Smooth muscle cell (in vitro differentiated cells): Measurements from ENCODE around the gene GRID1. TPM values are rescaled to one million over a fixed set of nuclear protein-coding genes. Genes with fewer than 3 reads are reported as not detected.

Experiments
- DNase-seq: peaks from one replicate; lab custom pipeline; 2025; ENCODE audit not compliant: unreplicated experiment; lab: John Stamatoyannopoulos, UW
- H2AFZ ChIP-seq: fragments of 200-600 bp; sonication (generic); 2 replicates; pipeline ENCODE4 v1.6.0; 2016; ENCODE audit warnings: antibody characterized with exemption, low read depth, mild to moderate bottlenecking
- H3F3A ChIP-seq: fragments of 200-600 bp; sonication (generic); 2 replicates; pipeline ENCODE4 v1.6.0; 2017; ENCODE audit warnings: antibody characterized with exemption, low read depth
- H3K27ac ChIP-seq: fragments of 200-600 bp; sonication (generic); 2 replicates; pipeline ENCODE4 v1.5.1; 2016; ENCODE audit warnings: low read depth, mild to moderate bottlenecking
- H3K27me3 ChIP-seq: fragments of 200-600 bp; sonication (generic); 2 replicates; pipeline ENCODE4 v1.6.1; 2016; ENCODE audit warnings: low read depth, mild to moderate bottlenecking
- H3K36me3 ChIP-seq: fragments of 200-600 bp; sonication (generic); 2 replicates; pipeline ENCODE4 v1.5.1; 2016; ENCODE audit warnings: low read depth
- H3K4me1 ChIP-seq: fragments of 200-600 bp; sonication (generic); 2 replicates; pipeline ENCODE4 v1.5.1; 2016; ENCODE audit warnings: low read depth
- H3K4me2 ChIP-seq: fragments of 200-600 bp; sonication (generic); 2 replicates; pipeline ENCODE4 v1.6.0; 2016; ENCODE audit warnings: mild to moderate bottlenecking
- H3K4me3 ChIP-seq: fragments of 200-600 bp; sonication (generic); 2 replicates; pipeline ENCODE4 v1.5.1; 2016; ENCODE audit warnings: mild to moderate bottlenecking
- H3K79me2 ChIP-seq: fragments of 200-600 bp; sonication (generic); 2 replicates; pipeline ENCODE4 v1.6.0; 2016; ENCODE audit warnings: low read depth, mild to moderate bottlenecking
- H3K9ac ChIP-seq: fragments of 200-600 bp; sonication (generic); 2 replicates; pipeline ENCODE4 v1.6.0; 2016; ENCODE audit warnings: low read depth
- H3K9me3 ChIP-seq: fragments of 200-600 bp; sonication (generic); replicated peaks from 2 replicates; pipeline ENCODE4 v1.5.1; 2016; ENCODE audit warnings: low read depth
- H4K20me1 ChIP-seq: fragments of 200-600 bp; sonication (generic); 2 replicates; pipeline ENCODE4 v1.6.0; 2016; ENCODE audit warnings: low read depth
- CTCF ChIP-seq: fragments of 200-600 bp; sonication (generic); IDR thresholded peaks from 2 replicates; pipeline ENCODE4 v1.5.1; 2017; ENCODE audit warnings: borderline replicate concordance, mild to moderate bottlenecking, antibody characterized with exemption; ENCODE audit not compliant: insufficient read depth, poor library complexity, severe bottlenecking
- WGBS: methylation state at CpG from one replicate; pipeline ENCODE4 v1.1.7; 2016; ENCODE audit warnings: low lambda C conversion rate; 5-methylcytosine and 5-hydroxymethylcytosine counted together
- polyA plus RNA-seq: library from polyadenylated mRNA; unstranded; fragments of >200 nt; fragmentation: Nextera tagmentation; extraction: Ambion mirVana; gene quantifications from 2 replicates; pipeline ENCODE4 v1.2.1, GENCODE V29; 2016
- total RNA-seq: library from RNA; depleted of rRNA; stranded (reverse); fragments of >200 nt; gene quantifications from 2 replicates; pipeline ENCODE4 v1.2.3, GENCODE V29; 2014

The GRID1 gene
- total and polyA plus RNA-seq, 2 experiments from 2014 or later = 4.4 to 7.4 TPM

GRCh38 chr10:86048571-86048970 is 318.0 kb downstream of the GRID1 start:
- Histone ChIP-seq H3K27ac (no peak overlapping the region), H2AFZ (no peak overlapping the region), H4K20me1 (no peaks in the 10 kb centered on the region), H3K4me2 (no peak overlapping the region), H3K36me3 (no peaks in the 10 kb centered on the region), H3K27me3 (no peaks in the 10 kb centered on the region), H3F3A (no peaks in the 10 kb centered on the region), H3K9me3 (no peaks in the 10 kb centered on the region), H3K4me1 (no peaks in the 10 kb centered on the region), H3K9ac (no peak overlapping the region), H3K79me2 (no peaks in the 10 kb centered on the region), H3K4me3 (no peak overlapping the region)
- DNase-seq = no peak
- TF ChIP-seq CTCF = no peak

- Histone ChIP-seq H3K9ac (no peak overlapping the region), H3K27me3 (no peaks in the 10 kb centered on the region), H3K4me2 (no peak overlapping the region), H3K27ac (no peak overlapping the region), H3F3A (no peaks in the 10 kb centered on the region), H3K9me3 (no peaks in the 10 kb centered on the region), H3K4me1 (no peaks in the 10 kb centered on the region), H3K4me3 (no peak overlapping the region), H4K20me1 (no peaks in the 10 kb centered on the region), H3K79me2 (no peaks in the 10 kb centered on the region), H3K36me3 (no peaks in the 10 kb centered on the region), H2AFZ (no peak overlapping the region)
- DNase-seq = no peak
- no peak for TF ChIP-seq CTCF
- 69% methylated on average over 7 of the region's 7 CpGs for WGBS
Observed at GRCh38 chr10:86047588-86047987, 319.0 kb downstream of the GRID1 start.

- no peaks in the 10 kb centered on the region for H3F3A ChIP-seq
- H4K20me1 ChIP-seq = no peaks in the 10 kb centered on the region
- no peak overlapping the region for H3K4me3 ChIP-seq
- no peaks in the 10 kb centered on the region for H3K27me3 ChIP-seq
- no peak overlapping the region for H2AFZ ChIP-seq
- no peak for TF ChIP-seq CTCF
- H3K79me2 ChIP-seq = no peaks in the 10 kb centered on the region
- H3K27ac ChIP-seq = no peak overlapping the region
- no peaks in the 10 kb centered on the region for H3K9me3 ChIP-seq
- DNase-seq = no peak
- H3K36me3 ChIP-seq = no peaks in the 10 kb centered on the region
- no peak overlapping the region for H3K9ac ChIP-seq
- H3K4me1 ChIP-seq = no peaks in the 10 kb centered on the region
- WGBS = 92% methylated on average over 2 of the region's 2 CpGs
- no peak overlapping the region for H3K4me2 ChIP-seq
Observed at GRCh38 chr10:86046845-86047460, 319.6 kb downstream of the GRID1 start.

- no peaks in the 10 kb centered on the region for H3K27me3 ChIP-seq
- H3F3A ChIP-seq = no peaks in the 10 kb centered on the region
- no peaks in the 10 kb centered on the region for H3K79me2 ChIP-seq
- H3K9me3 ChIP-seq = no peaks in the 10 kb centered on the region
- no peak overlapping the region for H3K4me2 ChIP-seq
- DNase-seq = no peak
- H3K36me3 ChIP-seq = no peaks in the 10 kb centered on the region
- H2AFZ ChIP-seq = no peak overlapping the region
- H3K27ac ChIP-seq = no peak overlapping the region
- H3K9ac ChIP-seq = no peak overlapping the region
- TF ChIP-seq CTCF = no peak
- no peaks in the 10 kb centered on the region for H4K20me1 ChIP-seq
- no peaks in the 10 kb centered on the region for H3K4me1 ChIP-seq
- no peak overlapping the region for H3K4me3 ChIP-seq
- WGBS = 93% methylated on average over 5 of the region's 5 CpGs
Observed at GRCh38 chr10:86045896-86046295, 320.7 kb downstream of the GRID1 start.
